HL-60 (cell line): ENCODE results near the gene CFAP157.

Experiments
- GABPA ChIP-seq: IDR thresholded peaks from 2 replicates; pipeline ENCODE4 v1.6.1; 2012; ENCODE audit warnings: low read depth
- POLR2AphosphoS5 ChIP-seq: IDR thresholded peaks from 2 replicates; pipeline ENCODE4 v1.6.1; 2012; ENCODE audit warnings: low read depth
- TF ChIP-seq, protein P1 (sequence below): IDR thresholded peaks from one replicate; pipeline ENCODE4 v1.5.1; 2011; ENCODE audit warnings: low read length, control low read depth, inconsistent platforms; ENCODE audit not compliant: insufficient read depth
- TF ChIP-seq, protein P2 (sequence below): IDR thresholded peaks from 2 replicates; pipeline ENCODE4 v1.6.1; 2012; ENCODE audit warnings: low read depth; ENCODE audit not compliant: insufficient replicate concordance

DNA sequence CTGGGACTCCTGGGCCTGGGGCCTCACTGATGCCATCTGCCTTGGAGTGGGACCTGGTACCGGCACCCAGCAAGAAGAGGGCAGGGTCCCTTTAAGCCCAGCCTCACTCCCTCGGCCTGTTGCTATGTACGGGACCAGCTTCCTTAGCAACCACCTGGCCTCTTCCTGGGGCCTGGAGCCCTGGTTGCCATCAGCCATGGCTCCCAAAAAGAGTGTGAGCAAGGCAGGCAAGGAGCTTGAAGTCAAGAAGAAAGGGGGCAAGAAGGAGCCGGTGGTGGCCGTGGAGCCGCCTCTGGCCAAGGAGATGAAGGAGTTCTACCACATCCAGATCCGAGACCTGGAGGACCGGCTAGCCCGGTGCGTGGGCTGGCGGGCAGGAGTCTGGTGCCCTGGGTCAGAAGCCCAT is at the start of gene CFAP157:
- TF ChIP-seq, protein P1, sequence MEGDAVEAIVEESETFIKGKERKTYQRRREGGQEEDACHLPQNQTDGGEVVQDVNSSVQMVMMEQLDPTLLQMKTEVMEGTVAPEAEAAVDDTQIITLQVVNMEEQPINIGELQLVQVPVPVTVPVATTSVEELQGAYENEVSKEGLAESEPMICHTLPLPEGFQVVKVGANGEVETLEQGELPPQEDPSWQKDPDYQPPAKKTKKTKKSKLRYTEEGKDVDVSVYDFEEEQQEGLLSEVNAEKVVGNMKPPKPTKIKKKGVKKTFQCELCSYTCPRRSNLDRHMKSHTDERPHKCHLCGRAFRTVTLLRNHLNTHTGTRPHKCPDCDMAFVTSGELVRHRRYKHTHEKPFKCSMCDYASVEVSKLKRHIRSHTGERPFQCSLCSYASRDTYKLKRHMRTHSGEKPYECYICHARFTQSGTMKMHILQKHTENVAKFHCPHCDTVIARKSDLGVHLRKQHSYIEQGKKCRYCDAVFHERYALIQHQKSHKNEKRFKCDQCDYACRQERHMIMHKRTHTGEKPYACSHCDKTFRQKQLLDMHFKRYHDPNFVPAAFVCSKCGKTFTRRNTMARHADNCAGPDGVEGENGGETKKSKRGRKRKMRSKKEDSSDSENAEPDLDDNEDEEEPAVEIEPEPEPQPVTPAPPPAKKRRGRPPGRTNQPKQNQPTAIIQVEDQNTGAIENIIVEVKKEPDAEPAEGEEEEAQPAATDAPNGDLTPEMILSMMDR, result no peak
- TF ChIP-seq GABPA (no peak), POLR2AphosphoS5 (no peak)
- TF ChIP-seq, protein P2, sequence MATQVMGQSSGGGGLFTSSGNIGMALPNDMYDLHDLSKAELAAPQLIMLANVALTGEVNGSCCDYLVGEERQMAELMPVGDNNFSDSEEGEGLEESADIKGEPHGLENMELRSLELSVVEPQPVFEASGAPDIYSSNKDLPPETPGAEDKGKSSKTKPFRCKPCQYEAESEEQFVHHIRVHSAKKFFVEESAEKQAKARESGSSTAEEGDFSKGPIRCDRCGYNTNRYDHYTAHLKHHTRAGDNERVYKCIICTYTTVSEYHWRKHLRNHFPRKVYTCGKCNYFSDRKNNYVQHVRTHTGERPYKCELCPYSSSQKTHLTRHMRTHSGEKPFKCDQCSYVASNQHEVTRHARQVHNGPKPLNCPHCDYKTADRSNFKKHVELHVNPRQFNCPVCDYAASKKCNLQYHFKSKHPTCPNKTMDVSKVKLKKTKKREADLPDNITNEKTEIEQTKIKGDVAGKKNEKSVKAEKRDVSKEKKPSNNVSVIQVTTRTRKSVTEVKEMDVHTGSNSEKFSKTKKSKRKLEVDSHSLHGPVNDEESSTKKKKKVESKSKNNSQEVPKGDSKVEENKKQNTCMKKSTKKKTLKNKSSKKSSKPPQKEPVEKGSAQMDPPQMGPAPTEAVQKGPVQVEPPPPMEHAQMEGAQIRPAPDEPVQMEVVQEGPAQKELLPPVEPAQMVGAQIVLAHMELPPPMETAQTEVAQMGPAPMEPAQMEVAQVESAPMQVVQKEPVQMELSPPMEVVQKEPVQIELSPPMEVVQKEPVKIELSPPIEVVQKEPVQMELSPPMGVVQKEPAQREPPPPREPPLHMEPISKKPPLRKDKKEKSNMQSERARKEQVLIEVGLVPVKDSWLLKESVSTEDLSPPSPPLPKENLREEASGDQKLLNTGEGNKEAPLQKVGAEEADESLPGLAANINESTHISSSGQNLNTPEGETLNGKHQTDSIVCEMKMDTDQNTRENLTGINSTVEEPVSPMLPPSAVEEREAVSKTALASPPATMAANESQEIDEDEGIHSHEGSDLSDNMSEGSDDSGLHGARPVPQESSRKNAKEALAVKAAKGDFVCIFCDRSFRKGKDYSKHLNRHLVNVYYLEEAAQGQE, result no peak
